Cardiac muscle cell (in vitro differentiated cells and primary cell): ENCODE results near the gene UGT1A9. TPM values are rescaled to one million over a fixed set of nuclear protein-coding genes. Genes with fewer than 3 reads are reported as not detected.
"Not testable (repeated sequence)": the region's sequence is repeated elsewhere in the genome, so short reads cannot be mapped to it uniquely, and the experiment has no call there.

Experiments
- DNase-seq, 2 donors: peaks; one replicate each; pipeline versions ENCODE4 v3.0.0 to v3.0.0-alpha.2; 2010 to 2017; ENCODE audit warnings: low read depth in 1 of 2, low spot score in 1 of 2
- H3K27ac ChIP-seq: fragments of 200-600 bp; sonication (generic); 2 replicates; pipeline ENCODE4 v1.5.1; 2016
- H3K27me3 ChIP-seq: fragments of 200-600 bp; sonication (generic); 2 replicates; pipeline ENCODE4 v1.6.0; 2016; ENCODE audit warnings: control low read depth
- H3K36me3 ChIP-seq: fragments of 200-600 bp; sonication (generic); 2 replicates; pipeline ENCODE4 v1.5.1; 2016; ENCODE audit warnings: control low read depth
- H3K4me1 ChIP-seq: fragments of 200-600 bp; sonication (generic); 2 replicates; pipeline ENCODE4 v1.8.1; 2017; ENCODE audit warnings: low read depth, mild to moderate bottlenecking, mixed run types
- H3K4me3 ChIP-seq: fragments of 200-600 bp; sonication (generic); 2 replicates; pipeline ENCODE4 v1.5.1; 2016; ENCODE audit warnings: mild to moderate bottlenecking
- H3K9me3 ChIP-seq: fragments of 200-600 bp; sonication (generic); 2 replicates; pipeline ENCODE4 v1.5.1; 2017; ENCODE audit warnings: low read depth, mild to moderate bottlenecking, control low read depth
- polyA plus RNA-seq: library from polyadenylated mRNA; unstranded; fragments of >200 nt; fragmentation: Nextera tagmentation; extraction: Ambion mirVana; gene quantifications from 2 replicates; pipeline ENCODE4 v1.2.1, GENCODE V29; 2016
- total RNA-seq: library from RNA; depleted of rRNA; stranded (reverse); fragments of >200 nt; gene quantifications from 2 replicates; pipeline ENCODE4 v1.2.3, GENCODE V29; 2016
- TF ChIP-seq, protein P1 (sequence below): IDR thresholded peaks from 2 replicates; pipeline ENCODE4 v1.5.1; 2012; ENCODE audit warnings: low read depth, mild to moderate bottlenecking, low read length

Gene UGT1A9
- total and polyA plus RNA-seq, 2 experiments from 2014 or later: not detected

GRCh38 chr2:233743464-233744259, 72.0 kb downstream of the UGT1A9 start:
- Histone ChIP-seq H3K27ac (no peak overlapping the region), H3K4me3 (no peak overlapping the region), H3K9me3 (no peaks in the 10 kb centered on the region), H3K4me1 (no peaks in the 10 kb centered on the region), H3K27me3 (no peaks in the 10 kb centered on the region), H3K36me3 (no peaks in the 10 kb centered on the region)
- no peak for DNase-seq
- TF ChIP-seq, protein P1, sequence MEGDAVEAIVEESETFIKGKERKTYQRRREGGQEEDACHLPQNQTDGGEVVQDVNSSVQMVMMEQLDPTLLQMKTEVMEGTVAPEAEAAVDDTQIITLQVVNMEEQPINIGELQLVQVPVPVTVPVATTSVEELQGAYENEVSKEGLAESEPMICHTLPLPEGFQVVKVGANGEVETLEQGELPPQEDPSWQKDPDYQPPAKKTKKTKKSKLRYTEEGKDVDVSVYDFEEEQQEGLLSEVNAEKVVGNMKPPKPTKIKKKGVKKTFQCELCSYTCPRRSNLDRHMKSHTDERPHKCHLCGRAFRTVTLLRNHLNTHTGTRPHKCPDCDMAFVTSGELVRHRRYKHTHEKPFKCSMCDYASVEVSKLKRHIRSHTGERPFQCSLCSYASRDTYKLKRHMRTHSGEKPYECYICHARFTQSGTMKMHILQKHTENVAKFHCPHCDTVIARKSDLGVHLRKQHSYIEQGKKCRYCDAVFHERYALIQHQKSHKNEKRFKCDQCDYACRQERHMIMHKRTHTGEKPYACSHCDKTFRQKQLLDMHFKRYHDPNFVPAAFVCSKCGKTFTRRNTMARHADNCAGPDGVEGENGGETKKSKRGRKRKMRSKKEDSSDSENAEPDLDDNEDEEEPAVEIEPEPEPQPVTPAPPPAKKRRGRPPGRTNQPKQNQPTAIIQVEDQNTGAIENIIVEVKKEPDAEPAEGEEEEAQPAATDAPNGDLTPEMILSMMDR: no peak

GRCh38 chr2:233745073-233745755, 73.5 kb downstream of the UGT1A9 start:
- H3K27ac ChIP-seq: no peak overlapping the region
- H3K4me1 ChIP-seq: no peaks in the 10 kb centered on the region
- no peak overlapping the region for H3K4me3 ChIP-seq
- TF ChIP-seq, protein P1: no peak
- no peaks in the 10 kb centered on the region for H3K27me3 ChIP-seq
- no peaks in the 10 kb centered on the region for H3K9me3 ChIP-seq
- no peak for DNase-seq
- H3K36me3 ChIP-seq: no peaks in the 10 kb centered on the region

DNA sequence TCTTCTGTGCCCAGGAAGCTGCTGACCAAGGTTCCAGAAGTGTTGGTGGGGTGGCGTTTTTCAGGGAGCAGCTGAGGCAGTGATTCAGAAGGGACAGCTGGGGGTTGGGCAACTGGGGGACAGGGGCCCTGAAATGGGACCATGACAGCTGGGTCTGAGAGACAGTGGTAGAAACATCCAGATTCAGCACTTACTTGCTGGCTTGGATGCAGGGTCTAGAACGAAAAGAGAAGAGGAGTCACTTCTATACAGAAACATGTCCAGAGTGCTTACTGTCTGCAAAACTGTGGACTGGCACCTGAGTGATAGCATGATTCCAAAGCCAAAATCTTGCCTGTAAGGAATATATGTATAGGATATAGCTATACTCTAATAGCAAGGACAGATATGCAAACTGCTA, 74.1 kb downstream of the UGT1A9 start:
- not testable (repeated sequence) for H3K4me3 ChIP-seq, H3K4me1 ChIP-seq, DNase-seq, H3K27me3 ChIP-seq, H3K36me3 ChIP-seq, H3K9me3 ChIP-seq, H3K27ac ChIP-seq

GRCh38 chr2:233746475-233747282, 75.0 kb downstream of the UGT1A9 start:
- Histone ChIP-seq H3K4me1 (no peaks in the 10 kb centered on the region), H3K9me3 (no peaks in the 10 kb centered on the region), H3K36me3 (no peaks in the 10 kb centered on the region), H3K27me3 (no peaks in the 10 kb centered on the region), H3K4me3 (no peak overlapping the region), H3K27ac (no peak overlapping the region)
- peak in 1 of 2 donors; percentile 39 for DNase-seq
- TF ChIP-seq, protein P1: no peak

- TF ChIP-seq, protein P1: no peak
- no peaks in the 10 kb centered on the region for H3K4me1 ChIP-seq
- H3K4me3 ChIP-seq: no peak overlapping the region
- no peaks in the 10 kb centered on the region for H3K9me3 ChIP-seq
- no peak overlapping the region for H3K27ac ChIP-seq
- DNase-seq: no peak
- no peaks in the 10 kb centered on the region for H3K36me3 ChIP-seq
- no peaks in the 10 kb centered on the region for H3K27me3 ChIP-seq
Measured at GRCh38 chr2:233747283-233747544, 75.5 kb downstream of the UGT1A9 start.

GRCh38 chr2:233750689-233751088, 79.0 kb downstream of the UGT1A9 start:
- H3K36me3 ChIP-seq, DNase-seq, H3K27ac ChIP-seq, H3K4me3 ChIP-seq, H3K9me3 ChIP-seq, H3K4me1 ChIP-seq, H3K27me3 ChIP-seq: not testable (repeated sequence)

GRCh38 chr2:233751212-233752009, 79.7 kb downstream of the UGT1A9 start:
- not testable (repeated sequence) for H3K4me1 ChIP-seq, H3K27ac ChIP-seq, DNase-seq, H3K4me3 ChIP-seq, H3K9me3 ChIP-seq, H3K27me3 ChIP-seq, H3K36me3 ChIP-seq
